ENCODE results near the gene ATOSB. TPM values are rescaled to one million over a fixed set of nuclear protein-coding genes. Genes with fewer than 3 reads are reported as not detected.

The ATOSB gene
- total RNA-seq: 20.3 TPM
- long read RNA-seq, full-length matches to known transcripts: 3 of 29 reads
- long read RNA-seq, partial matches to known transcripts: 13 of 29 reads
- long read RNA-seq, other reads (novel, unspliced or antisense): 13 of 29 reads

GRCh38 chr9:35115680-35116538, at the start of gene ATOSB:
TSS of gene ATOSB (minus strand) at chr9:35115862. CDS start at chr9:35108274, 7,588 bp downstream.
- intact Hi-C loops (cut with DNase I): no loop called here
- Histone ChIP-seq H3K27ac (peak within 1 kb of the TSS; percentile 86), H3K4me1 (peaks cover 46% of the 10 kb centered on the region), H3K9me3 (no peaks in the 10 kb centered on the region), H3K27me3 (ENCODE audit: low read depth) (no peaks in the 10 kb centered on the region), H3K4me3 (peak within 1 kb of the TSS; percentile 57), H3K36me3 (no peaks in the 10 kb centered on the region)
- peak; percentile 98 for DNase-seq
- ATAC-seq: peak; percentile 86 to 87
- no peak for TF ChIP-seq CTCF (IDR thresholded peaks at IDR 0.05)

GRCh38 chr9:35164711-35165110, 49.0 kb upstream of the ATOSB start:
- H3K4me1 ChIP-seq: peaks cover 27% of the 10 kb centered on the region
- TF ChIP-seq CTCF (IDR thresholded peaks at IDR 0.05): no peak
- H3K4me3 ChIP-seq: no peak overlapping the region
- ATAC-seq (no peak), DNase-seq (no peak)
- H3K36me3 ChIP-seq: peaks cover 3% of the 10 kb centered on the region
- H3K27me3 ChIP-seq (ENCODE audit: low read depth): no peaks in the 10 kb centered on the region
- no peak overlapping the region for H3K27ac ChIP-seq
- no peaks in the 10 kb centered on the region for H3K9me3 ChIP-seq
- intact Hi-C loops (cut with DNase I): no loop called here

- no peak for TF ChIP-seq CTCF (IDR thresholded peaks at IDR 0.05)
- peaks cover 27% of the 10 kb centered on the region for H3K4me1 ChIP-seq
- no peak for DNase-seq
- no peaks in the 10 kb centered on the region for H3K27me3 ChIP-seq (ENCODE audit: low read depth)
- no peak overlapping the region for H3K27ac ChIP-seq
- intact Hi-C loops (cut with DNase I): no loop called here
- H3K4me3 ChIP-seq: peak overlapping the region; percentile 76
- H3K36me3 ChIP-seq: no peaks in the 10 kb centered on the region
- ATAC-seq: no peak
- H3K9me3 ChIP-seq: no peaks in the 10 kb centered on the region
Measured at GRCh38 chr9:35163413-35163812, 47.8 kb upstream of the ATOSB start.

- intact Hi-C loops (cut with DNase I): no loop called here
- no peak for TF ChIP-seq CTCF (IDR thresholded peaks at IDR 0.05)
- Histone ChIP-seq H3K9me3 (no peaks in the 10 kb centered on the region), H3K4me1 (peaks cover 27% of the 10 kb centered on the region), H3K4me3 (peak overlapping the region; percentile 76), H3K27ac (peak overlapping the region; percentile 93), H3K27me3 (ENCODE audit: low read depth) (no peaks in the 10 kb centered on the region), H3K36me3 (no peaks in the 10 kb centered on the region)
- DNase-seq (no peak), ATAC-seq (peak in 1 of 2 donors; percentile 0)
Measured at GRCh38 chr9:35162605-35163315, 47.1 kb upstream of the ATOSB start.

GRCh38 chr9:35161713-35162604, 46.3 kb upstream of the ATOSB start, which contains the start of gene UNC13B:
TSS of gene UNC13B (plus strand) at chr9:35162009. CDS start at chr9:35162284, 275 bp downstream.
- DNase-seq: peak; percentile 95
- Histone ChIP-seq H3K36me3 (no peaks in the 10 kb centered on the region), H3K27me3 (ENCODE audit: low read depth) (no peaks in the 10 kb centered on the region), H3K27ac (peak within 1 kb of the TSS; percentile 93), H3K4me1 (peaks cover 27% of the 10 kb centered on the region), H3K9me3 (no peaks in the 10 kb centered on the region), H3K4me3 (peak within 1 kb of the TSS; percentile 76)
- peak; percentile 98 to 100 for ATAC-seq
- intact Hi-C loops (cut with DNase I): no loop called here
- TF ChIP-seq CTCF (IDR thresholded peaks at IDR 0.05): peak; percentile 33
